Epithelial cell of prostate (primary cell): ENCODE measurements around the gene IGFN1.
A peak's percentile ranks its signal among the peaks of the same experiment; 100 is the strongest.

Source experiments
- DNase-seq: peaks from one replicate; pipeline ENCODE4 v3.0.0-alpha.2; 2011; ENCODE audit warnings: low read depth, low spot score
- H3K27ac ChIP-seq: fragments of 450-650 bp; 2 replicates; pipeline ENCODE4 v1.5.1; 2017; ENCODE audit warnings: mild to moderate bottlenecking

Gene IGFN1

DNA sequence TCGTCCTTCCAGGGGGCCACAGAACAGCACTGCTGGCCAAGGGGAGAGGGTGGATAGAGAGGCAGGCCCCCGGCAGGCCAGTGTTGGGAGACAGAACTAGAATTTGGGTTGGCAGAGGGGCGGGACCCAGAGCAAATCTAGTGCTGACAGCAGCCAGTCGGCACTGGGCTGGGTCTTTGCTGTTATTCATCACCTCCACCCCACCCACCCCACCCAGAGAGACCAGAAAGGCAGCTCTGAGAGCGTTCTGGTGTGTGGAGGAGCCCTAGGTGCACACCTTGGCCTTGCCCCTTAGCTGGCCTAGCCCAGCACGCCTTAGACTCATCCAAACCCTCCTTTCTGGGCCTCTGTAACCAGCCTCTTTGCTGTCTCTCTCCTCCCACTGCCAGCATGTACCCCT is 86.3 kb downstream of the IGFN1 start:
- DNase-seq = no peak
- H3K27ac ChIP-seq = peak overlapping the region; percentile 82

DNA sequence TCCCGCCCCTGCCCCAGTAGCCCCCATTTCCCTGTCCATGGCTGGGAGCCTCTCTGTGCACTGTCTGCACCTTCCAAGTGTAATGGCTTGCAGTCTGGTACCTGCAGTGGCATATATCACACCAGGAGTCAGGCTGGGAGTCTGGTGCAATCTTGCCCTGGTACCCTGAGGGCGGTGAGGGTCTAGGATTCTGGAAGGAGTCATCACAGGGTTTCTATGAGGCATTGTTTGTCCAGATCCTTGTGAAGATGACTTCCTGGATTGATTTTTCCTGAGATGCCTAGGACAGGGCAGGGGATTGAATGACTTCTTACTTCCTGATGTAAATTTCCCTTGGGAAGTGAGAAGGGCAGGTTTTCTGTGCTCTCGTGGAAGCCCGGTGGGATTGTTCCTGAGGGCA is 86.8 kb downstream of the IGFN1 start:
- no peak for DNase-seq
- peak overlapping the region; percentile 82 for H3K27ac ChIP-seq
